ENCODE results near the gene PRAC2. TPM values are rescaled to one million over a fixed set of nuclear protein-coding genes. Genes with fewer than 3 reads are reported as not detected.

Gene PRAC2
- total and polyA plus RNA-seq, 11 donors = not detected

DNA sequence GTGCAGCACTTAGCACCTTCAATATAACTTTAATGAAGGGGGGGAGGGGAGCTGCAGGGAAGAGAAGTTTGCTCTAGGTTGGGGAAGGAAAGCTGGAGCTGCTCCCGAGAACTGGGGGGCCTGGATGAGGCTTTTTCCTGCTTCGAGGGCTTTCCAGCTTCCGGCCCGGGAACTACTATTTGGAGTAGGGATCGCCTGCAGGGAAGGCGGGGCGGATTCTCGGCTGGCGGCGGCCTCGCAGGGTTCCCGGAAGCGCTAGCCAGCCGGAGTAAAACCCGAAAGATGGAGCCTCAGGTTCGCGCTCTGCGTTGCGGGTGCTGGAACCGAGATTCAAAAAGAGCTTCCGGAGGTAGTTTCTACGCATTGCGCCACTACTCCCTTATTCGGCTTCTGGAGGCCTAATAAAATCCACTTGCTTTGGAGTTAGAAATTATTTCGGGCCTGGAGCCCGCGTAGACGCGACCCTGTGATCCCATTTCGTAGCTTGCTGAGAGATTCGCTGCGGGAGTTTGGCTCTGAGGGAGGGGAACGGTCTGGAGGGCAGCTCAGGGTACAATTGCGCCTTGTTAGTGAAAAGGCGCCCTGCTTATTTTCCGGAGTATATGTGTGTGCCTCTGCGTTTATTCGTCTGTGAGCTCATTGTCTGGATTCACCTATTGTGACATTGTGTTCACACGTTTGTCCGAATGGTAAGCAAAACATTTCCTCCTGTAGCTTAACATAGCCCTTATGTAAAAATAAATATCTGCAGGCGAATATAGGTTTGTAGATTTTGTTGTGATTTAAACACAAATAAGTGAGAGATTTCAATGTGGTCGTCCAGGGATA, 652 bp downstream of the PRAC2 start:
- no peaks in the 10 kb centered on the region for H3K9me3 ChIP-seq
- H3K4me1 ChIP-seq = peaks cover 0 to 40% (median 18%) of the 10 kb centered on the region in 12 donors
- ATAC-seq (no peak), DNase-seq (no peak)
- 7 to 11% (median 10%) methylated on average over 32 to 42 of the region's 42 CpGs for WGBS, 4 donors
- no peaks in the 10 kb centered on the region for H3K36me3 ChIP-seq
- peak overlapping the region in 1 of 12 donors; percentile 36 for H3K4me3 ChIP-seq
- intact Hi-C loops (cut with DNase I) = loop anchor here in 9 of 10 donors (2.0 to 10.0 kb wide), 6 partner anchors 67 to 281 kb away; no protein-coding TSS in a partner anchor
- H3K27ac ChIP-seq = no peak overlapping the region
- TF ChIP-seq, protein P1, sequence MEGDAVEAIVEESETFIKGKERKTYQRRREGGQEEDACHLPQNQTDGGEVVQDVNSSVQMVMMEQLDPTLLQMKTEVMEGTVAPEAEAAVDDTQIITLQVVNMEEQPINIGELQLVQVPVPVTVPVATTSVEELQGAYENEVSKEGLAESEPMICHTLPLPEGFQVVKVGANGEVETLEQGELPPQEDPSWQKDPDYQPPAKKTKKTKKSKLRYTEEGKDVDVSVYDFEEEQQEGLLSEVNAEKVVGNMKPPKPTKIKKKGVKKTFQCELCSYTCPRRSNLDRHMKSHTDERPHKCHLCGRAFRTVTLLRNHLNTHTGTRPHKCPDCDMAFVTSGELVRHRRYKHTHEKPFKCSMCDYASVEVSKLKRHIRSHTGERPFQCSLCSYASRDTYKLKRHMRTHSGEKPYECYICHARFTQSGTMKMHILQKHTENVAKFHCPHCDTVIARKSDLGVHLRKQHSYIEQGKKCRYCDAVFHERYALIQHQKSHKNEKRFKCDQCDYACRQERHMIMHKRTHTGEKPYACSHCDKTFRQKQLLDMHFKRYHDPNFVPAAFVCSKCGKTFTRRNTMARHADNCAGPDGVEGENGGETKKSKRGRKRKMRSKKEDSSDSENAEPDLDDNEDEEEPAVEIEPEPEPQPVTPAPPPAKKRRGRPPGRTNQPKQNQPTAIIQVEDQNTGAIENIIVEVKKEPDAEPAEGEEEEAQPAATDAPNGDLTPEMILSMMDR (IDR thresholded peaks at IDR 0.05) = no peak
- no peak for TF ChIP-seq POLR2A (IDR thresholded peaks at IDR 0.05)
- peaks cover 79 to 100% (median 100%) of the 10 kb centered on the region in 9 donors for H3K27me3 ChIP-seq

DNA sequence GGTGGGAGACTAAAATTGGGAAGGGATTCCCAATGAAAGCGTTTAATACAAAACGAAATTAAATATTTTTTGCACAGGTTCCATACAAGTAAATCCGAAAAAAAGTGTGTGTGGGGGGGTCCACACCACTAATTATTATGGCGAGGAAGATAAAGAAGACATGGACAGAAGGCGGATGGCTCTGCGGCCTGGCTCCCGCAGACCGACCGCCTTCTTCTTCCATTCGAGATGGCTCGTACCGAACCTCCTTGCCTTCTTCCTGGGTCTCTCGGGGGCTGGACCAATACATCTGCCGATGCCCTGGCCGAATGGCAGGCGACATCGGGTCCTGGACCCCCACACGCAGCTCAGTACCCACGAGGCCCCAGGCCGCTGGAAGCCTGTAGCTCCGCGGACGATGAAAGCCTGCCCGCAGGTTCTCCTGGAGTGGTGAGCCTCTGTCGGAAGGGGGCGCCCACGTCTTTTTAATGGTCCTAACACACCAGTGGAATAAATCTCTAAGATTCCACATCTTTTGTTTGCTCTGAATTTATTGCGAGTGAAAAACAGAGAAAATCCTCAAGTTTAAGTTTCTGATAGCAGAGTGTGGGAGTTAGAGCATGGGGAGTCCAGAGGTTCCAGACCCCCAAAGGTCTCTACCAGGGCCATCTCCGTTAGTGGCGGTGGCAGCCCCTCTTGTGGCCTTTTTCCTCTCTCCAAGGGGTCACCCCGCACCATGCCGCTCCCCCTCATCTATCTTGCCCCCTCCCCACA, 1.4 kb downstream of the PRAC2 start:
- Histone ChIP-seq H3K4me3 (no peak overlapping the region), H3K9me3 (no peaks in the 10 kb centered on the region), H3K27ac (no peak overlapping the region), H3K36me3 (no peaks in the 10 kb centered on the region), H3K27me3 (peaks cover 78 to 100% (median 100%) of the 10 kb centered on the region in 9 donors), H3K4me1 (peaks cover 0 to 40% (median 17%) of the 10 kb centered on the region in 12 donors)
- WGBS, 4 donors = 7 to 9% (median 8%) methylated on average over 27 to 32 of the region's 32 CpGs
- intact Hi-C loops (cut with DNase I) = loop anchor here (2.0 to 10.0 kb wide), 6 partner anchors 66 to 280 kb away; no protein-coding TSS in a partner anchor
- DNase-seq (peak; percentile 77 to 90 (median 83)), ATAC-seq (peak; percentile 56 to 93 (median 85))
- TF ChIP-seq, protein P1 (IDR thresholded peaks at IDR 0.05) = peak; percentile 44 to 82 (median 72)
- TF ChIP-seq POLR2A (IDR thresholded peaks at IDR 0.05) = no peak

DNA sequence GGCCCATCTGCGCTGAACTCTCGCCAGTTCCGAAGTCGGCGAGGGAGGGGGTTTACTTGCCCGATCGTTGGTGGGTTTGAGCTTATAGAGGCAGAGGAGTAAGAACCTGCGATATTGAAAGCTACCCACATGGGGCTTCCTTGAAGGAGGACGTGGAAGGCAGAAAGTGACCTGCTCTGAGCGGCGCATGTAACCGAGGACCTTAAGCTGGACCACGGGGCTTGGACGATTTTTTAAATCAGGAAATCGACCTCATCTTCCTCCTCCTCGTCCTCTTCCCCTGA, 2.0 kb downstream of the PRAC2 start:
- peaks cover 0 to 38% (median 15%) of the 10 kb centered on the region in 12 donors for H3K4me1 ChIP-seq
- no peaks in the 10 kb centered on the region for H3K9me3 ChIP-seq
- intact Hi-C loops (cut with DNase I) = loop anchor here (2.0 to 10.0 kb wide), 6 partner anchors 66 to 280 kb away; no protein-coding TSS in a partner anchor
- DNase-seq (no peak), ATAC-seq (no peak)
- H3K4me3 ChIP-seq = no peak overlapping the region
- WGBS, 4 donors = 2 to 3% (median 3%) methylated on average over 16 of the region's 16 CpGs
- TF ChIP-seq, protein P1 (IDR thresholded peaks at IDR 0.05) = no peak
- TF ChIP-seq POLR2A (IDR thresholded peaks at IDR 0.05) = no peak
- no peaks in the 10 kb centered on the region for H3K36me3 ChIP-seq
- peaks cover 78 to 100% (median 100%) of the 10 kb centered on the region in 9 donors for H3K27me3 ChIP-seq
- H3K27ac ChIP-seq = no peak overlapping the region
